GM12872 (cell line): ENCODE measurements around the gene PPM1L.

Experiments
- CTCF ChIP-seq: IDR thresholded peaks from 3 replicates; pipeline ENCODE4 v1.5.1; 2011; ENCODE audit warnings: low read depth, mild to moderate bottlenecking, low read length, moderate library complexity; ENCODE audit not compliant: insufficient read depth

PPM1L gene

DNA sequence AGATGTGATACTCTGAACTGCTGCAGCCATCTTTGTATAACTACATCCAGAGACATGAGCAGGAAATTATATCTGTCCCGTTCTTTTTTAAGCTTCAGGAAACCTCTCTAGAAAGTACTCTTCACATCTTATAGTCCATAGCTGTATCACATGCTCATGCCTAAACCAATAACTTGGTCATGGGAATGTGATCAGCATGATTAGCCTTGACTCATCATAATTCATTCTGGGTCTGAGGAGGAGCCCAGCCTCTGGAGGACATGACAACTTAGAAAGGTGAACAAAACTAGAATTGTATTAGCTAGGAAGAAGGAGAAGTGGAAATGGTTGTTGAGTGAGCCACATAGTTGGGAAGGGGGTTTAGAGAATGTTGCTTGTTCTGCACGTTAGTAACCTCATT is 12.9 kb downstream of the PPM1L start:
- TF ChIP-seq CTCF = no peak

DNA sequence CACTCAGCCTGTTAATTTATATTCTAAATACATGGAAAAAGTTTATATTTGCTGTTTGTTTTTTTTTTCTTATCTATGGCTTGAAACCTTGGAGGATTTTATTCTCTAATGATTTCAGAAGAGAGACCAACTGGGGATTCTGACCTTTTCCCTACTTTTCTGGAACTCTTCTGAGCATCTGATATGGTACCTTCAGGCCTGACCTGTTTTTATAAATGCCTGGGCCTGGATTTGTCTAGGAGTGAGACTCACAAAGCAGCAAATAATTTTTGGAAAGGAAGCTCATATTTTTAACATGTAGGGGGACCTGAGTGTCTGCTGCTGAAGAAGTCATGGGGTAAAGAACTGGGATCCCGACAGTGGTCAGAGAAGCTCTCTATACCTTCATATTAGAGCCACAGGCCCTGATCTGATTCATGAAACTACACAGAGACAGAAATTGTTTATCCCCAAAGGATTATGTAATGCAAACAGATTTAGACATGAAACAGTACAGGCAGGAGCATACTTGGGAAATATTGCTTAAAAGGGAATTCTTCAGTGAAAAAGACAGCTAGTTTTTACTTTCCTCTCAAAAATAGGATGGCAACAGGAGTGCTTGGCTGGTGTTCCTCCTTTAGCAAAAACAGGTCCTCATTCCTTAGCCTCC is 15.9 kb downstream of the PPM1L start:
- TF ChIP-seq CTCF = no peak

DNA sequence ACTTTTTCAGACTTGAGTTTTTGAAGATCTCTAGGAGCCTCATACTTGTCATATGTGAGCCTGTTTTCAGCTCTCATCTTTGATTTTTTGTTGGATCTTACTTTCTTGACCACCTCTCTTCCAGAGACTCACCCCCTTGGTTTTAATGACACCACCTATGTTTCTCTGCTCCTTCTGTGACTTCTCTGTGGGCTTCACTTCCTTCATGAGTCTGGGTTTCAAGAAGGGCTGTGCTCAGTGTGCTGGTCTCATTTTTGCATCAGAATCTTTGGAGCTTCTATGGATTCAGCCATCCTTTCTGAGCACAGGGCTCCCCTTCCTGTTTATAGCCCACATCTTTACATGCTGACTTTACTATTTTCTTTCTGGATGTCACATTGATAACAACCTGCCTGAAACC is 17.7 kb downstream of the PPM1L start:
- TF ChIP-seq CTCF = no peak

DNA sequence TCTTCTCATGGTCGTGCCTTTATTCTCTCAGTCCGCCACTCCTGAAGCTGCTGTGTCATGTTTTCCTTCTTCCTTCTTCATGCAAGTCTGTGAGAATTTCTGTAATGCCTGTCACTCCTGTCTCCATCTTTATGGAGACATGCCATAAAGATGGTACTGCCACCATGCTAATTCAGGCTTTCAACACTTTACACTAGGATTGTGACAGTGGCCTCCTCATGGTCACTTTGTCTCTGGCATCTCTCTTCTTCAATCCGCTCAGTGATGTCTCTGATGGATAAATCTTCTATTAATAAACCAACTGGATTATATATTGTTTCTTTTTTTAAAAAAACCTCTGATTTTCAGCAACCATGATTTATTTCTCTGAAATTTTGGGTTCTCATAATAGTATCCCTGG is 18.1 kb downstream of the PPM1L start:
- no peak for TF ChIP-seq CTCF

DNA sequence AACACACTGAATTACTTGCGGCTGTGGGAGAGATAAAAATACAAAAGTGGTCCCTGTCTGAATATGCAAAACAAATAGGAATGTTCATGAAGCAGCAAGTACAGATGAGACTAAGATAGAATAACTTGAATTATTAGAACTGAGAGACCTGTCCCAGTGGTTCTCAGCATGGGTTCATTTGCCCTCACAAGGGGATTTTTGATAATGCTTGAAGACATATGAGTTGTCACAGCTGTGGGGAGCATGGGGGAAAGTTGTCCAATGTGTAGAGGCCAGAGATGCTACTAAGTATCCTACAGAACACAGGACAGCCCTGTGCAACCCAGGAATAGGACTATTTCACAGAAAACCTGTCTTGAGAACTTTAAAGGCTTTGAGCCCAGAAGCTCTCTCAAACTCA is 22.4 kb downstream of the PPM1L start:
- no peak for TF ChIP-seq CTCF

DNA sequence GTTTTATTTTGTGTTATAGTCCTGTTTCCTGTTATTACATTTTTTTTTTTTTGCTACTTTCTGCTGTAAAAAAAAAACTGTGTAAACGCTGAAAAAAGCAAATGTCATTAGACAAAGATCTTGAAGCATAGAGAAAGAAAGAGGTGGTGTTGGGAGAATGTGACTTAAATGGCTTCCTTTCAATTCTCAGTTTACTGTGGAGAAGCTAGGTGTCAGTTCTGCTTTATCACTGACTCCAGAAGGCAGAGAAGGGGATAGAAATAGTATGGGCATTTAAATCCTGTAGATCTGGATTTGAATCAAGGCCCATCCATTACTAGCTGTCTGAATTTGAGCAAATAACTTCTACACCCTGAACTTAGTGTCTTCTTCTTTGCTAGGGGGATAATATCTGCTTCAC is 23.0 kb downstream of the PPM1L start:
- no peak for TF ChIP-seq CTCF

- TF ChIP-seq CTCF = no peak
Measured at GRCh38 chr3:160780245-160780644, 24.2 kb downstream of the PPM1L start.

- no peak for TF ChIP-seq CTCF
Measured at GRCh38 chr3:160781402-160781801, 25.4 kb downstream of the PPM1L start.
